T-helper 2 cell treated with Interferon-gamma antibody and Interleukin-4, amounts not matched to agents 5 μg/mL and 100 μg/mL, for 36 hours (primary cell): ENCODE results near the gene UGT2B15.
"Not testable (repeated sequence)": the region's sequence is repeated elsewhere in the genome, so short reads cannot be mapped to it uniquely, and the experiment has no call there.

Experiments used
- DNase-seq: peaks from one replicate; pipeline ENCODE4 v3.0.0; 2021; ENCODE audit warnings: low spot score
- H3K27ac Mint-ChIP-seq: one replicate; pipeline ENCODE4 v1.8.0; 2021; ENCODE audit warnings: mild to moderate bottlenecking, mixed read lengths
- H3K27me3 Mint-ChIP-seq: one replicate; pipeline ENCODE4 v1.8.0; 2021; ENCODE audit warnings: low read depth, mixed read lengths
- H3K36me3 Mint-ChIP-seq: one replicate; pipeline ENCODE4 v1.8.0; 2021; ENCODE audit warnings: low read depth, mixed read lengths
- H3K4me1 Mint-ChIP-seq: one replicate; pipeline ENCODE4 v1.8.0; 2021; ENCODE audit warnings: low read depth, mixed read lengths
- H3K4me3 Mint-ChIP-seq: one replicate; pipeline ENCODE4 v1.8.0; 2022; ENCODE audit warnings: mild to moderate bottlenecking, moderate library complexity, mixed read lengths
- H3K9me3 Mint-ChIP-seq: one replicate; pipeline ENCODE4 v1.8.0; 2021; ENCODE audit warnings: mixed read lengths

Gene UGT2B15

DNA sequence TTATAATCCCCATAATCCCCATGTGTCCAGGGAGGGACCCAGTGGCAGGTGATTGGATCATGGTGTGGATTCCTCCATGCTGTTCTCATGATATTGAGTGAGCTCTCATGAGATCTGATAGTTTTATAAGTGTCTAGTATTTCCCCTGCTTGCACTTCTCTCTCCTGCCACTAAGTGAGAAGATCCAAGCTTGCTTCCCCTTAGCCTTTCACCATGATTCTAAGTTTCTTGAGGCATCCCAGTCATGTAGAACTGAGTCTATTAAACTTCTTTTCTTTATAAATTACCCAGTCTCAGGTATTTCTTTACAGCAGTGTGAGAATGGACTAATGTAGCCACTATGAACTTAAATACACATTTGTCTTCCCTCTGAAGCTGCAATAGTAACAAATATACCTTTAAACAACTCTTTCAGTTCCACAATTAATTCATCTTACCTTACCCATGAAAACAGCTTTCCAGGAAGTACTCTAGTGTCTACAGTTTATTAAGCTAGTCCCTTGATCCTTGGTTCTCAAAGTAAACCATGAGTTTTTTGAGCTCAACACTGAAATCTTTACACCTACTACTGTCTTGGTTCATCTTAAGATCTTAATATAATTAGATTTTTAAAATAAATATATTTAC is 1.8 kb downstream of the UGT2B15 start:
- not testable (repeated sequence) for H3K36me3 Mint-ChIP-seq, H3K9me3 Mint-ChIP-seq, DNase-seq, H3K4me3 Mint-ChIP-seq, H3K27me3 Mint-ChIP-seq, H3K4me1 Mint-ChIP-seq, H3K27ac Mint-ChIP-seq

DNA sequence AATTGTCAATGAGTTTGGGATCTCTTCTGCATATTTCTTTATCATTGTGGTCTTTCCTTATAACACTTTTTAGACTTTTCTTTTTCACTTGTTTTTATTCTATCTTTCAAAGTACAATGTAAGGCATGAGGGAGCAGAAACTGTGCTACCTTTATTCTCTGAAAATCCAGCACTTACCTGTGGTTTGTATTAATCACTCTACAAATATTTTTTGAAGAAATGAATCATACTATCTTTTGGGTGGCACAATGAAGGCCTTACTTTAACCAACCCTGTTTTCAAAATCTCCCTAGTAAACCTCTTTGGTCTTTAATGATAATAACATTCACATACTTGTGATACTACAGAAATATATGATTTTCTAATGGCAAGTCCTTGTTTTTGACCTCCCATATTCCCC is 2.9 kb downstream of the UGT2B15 start:
- not testable (repeated sequence) for H3K4me1 Mint-ChIP-seq, H3K9me3 Mint-ChIP-seq

DNA sequence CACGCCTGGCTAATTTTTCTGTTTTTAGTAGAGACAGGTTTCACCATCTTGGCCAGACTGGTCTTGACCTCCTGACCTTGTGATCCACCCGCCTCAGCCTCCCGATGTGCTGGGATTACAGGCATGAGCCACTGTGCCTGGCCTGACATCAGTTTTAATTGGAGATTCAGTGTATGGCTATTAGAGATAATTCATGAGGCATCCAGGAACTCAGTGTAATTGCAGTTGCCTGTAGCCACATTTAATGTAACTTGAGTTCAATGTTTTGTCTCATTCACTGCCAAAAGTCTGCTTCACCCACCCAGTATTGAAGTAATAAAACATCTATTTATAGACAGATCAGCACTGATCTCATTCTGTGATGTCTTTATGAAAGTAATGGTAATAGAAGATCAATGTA is 5.7 kb downstream of the UGT2B15 start:
- H3K36me3 Mint-ChIP-seq, DNase-seq, H3K27me3 Mint-ChIP-seq, H3K4me3 Mint-ChIP-seq, H3K4me1 Mint-ChIP-seq, H3K27ac Mint-ChIP-seq, H3K9me3 Mint-ChIP-seq: not testable (repeated sequence)

More for the DNA sequence above, 2.9 kb downstream of the UGT2B15 start:
- H3K4me3 Mint-ChIP-seq, DNase-seq, H3K27me3 Mint-ChIP-seq, H3K36me3 Mint-ChIP-seq, H3K27ac Mint-ChIP-seq: not testable (repeated sequence)

DNA sequence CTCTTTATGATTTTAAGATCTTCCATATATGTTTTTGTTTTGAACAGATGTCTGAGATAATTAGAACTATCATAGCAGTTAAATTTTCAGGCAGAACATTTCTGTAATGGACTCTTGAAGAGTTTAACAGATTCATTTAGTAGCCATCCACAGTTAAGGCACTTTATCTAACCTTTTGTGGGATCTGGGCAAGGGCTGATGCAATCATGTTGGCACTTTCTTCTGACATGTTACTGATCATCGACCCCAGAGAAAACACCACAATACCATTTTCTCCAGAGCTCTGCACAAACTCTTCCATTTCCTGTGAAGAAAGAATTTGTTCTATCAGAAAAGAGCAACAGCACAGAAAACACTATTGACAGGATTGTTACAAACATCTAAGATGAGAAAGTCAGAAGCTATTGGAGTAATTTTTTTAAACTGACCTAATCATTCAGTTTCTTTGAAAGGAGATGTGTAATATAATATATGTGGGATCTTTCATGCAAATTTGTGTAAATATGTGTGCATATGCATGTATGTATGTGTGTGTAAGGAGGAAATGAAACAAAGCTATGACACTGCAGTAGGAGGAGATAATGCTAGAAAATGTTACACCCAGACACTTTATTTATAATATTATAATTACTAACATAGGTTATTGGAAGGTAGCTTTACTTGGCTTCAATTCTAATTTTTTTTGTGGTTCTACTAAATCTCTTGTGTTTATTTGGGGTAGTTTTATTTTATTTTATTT is 7.4 kb downstream of the UGT2B15 start:
- not testable (repeated sequence) for H3K36me3 Mint-ChIP-seq, H3K4me3 Mint-ChIP-seq, H3K4me1 Mint-ChIP-seq

DNA sequence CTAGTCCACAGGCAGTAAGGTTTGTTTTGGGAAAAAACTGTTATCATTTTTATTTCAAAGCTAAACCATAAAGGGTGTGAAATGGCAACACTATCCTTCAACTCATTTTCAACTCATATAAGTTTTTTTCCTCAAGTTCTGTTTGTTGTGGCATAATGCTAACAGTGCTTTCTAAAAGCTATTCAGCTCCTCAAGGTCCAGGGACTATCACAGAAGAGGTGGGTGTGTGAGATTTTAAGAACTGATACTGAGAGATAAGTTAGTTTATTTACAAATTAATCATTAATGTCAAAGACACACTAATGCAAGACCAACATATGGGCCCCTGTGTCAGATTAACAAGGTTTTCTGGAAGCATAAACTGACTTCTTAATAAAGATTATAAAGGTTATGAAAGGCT is 11.8 kb downstream of the UGT2B15 start:
- no peaks in the 10 kb centered on the region for H3K36me3 Mint-ChIP-seq
- H3K27ac Mint-ChIP-seq = no peak overlapping the region
- no peaks in the 10 kb centered on the region for H3K9me3 Mint-ChIP-seq
- no peaks in the 10 kb centered on the region for H3K27me3 Mint-ChIP-seq
- H3K4me3 Mint-ChIP-seq = no peak overlapping the region
- no peaks in the 10 kb centered on the region for H3K4me1 Mint-ChIP-seq
- no peak for DNase-seq

More for the DNA sequence above, 7.4 kb downstream of the UGT2B15 start:
- not testable (repeated sequence) for DNase-seq, H3K27ac Mint-ChIP-seq, H3K27me3 Mint-ChIP-seq, H3K9me3 Mint-ChIP-seq

DNA sequence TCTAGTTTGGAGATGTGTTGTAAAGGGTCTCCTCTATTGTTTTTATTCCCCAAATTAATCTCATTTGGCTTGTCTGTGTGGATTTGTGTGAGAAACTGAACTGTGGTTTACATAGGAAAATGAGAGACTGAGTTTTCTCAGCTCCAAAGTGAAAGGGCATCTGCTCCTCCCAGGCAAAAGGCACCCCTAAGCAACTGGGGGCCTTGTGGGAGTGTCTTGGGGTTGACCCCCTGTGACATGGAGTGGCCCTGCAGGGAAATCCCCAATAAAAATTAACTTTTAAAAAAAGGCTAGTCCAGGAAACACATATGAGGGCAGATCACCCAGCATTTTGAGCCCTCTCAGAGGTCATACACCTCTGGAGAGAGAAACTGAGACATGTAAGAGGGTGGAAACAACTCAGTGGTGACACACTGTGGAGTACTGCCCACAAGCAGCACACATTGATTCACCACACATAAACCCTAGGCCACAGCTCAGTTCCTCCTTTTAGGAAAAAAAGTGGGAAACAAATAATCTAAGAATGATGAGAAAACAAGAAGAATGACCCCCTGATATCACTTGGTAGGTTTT is 13.3 kb downstream of the UGT2B15 start:
- not testable (repeated sequence) for H3K4me3 Mint-ChIP-seq, DNase-seq, H3K36me3 Mint-ChIP-seq, H3K4me1 Mint-ChIP-seq, H3K27ac Mint-ChIP-seq, H3K27me3 Mint-ChIP-seq, H3K9me3 Mint-ChIP-seq

DNA sequence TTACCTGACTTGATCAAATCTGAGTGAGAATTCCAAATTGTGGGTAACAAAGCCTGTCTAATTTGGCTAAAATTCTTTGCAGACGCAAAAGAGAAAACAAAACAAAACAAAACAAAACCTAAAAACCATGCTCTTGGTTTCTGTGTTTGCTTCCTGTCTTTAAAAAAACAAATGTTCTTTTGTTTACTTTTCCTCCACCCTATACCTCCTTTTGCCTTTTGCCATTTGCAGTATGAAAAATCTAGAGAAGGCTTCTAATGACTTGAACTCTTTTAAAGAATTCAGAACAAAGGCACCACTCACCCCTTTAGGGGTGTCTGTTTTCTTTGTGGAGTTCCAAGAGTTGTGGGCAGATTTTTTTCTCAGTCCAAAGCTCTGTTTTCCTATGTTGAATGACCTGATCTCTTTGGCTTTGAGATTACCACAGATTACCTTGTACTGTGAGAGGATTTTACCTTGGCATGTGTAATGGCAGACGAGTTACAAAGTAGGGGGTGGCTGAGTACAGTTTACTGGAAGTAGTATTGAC is 13.9 kb downstream of the UGT2B15 start:
- H3K4me3 Mint-ChIP-seq, H3K4me1 Mint-ChIP-seq, DNase-seq, H3K9me3 Mint-ChIP-seq, H3K36me3 Mint-ChIP-seq, H3K27ac Mint-ChIP-seq, H3K27me3 Mint-ChIP-seq: not testable (repeated sequence)

DNA sequence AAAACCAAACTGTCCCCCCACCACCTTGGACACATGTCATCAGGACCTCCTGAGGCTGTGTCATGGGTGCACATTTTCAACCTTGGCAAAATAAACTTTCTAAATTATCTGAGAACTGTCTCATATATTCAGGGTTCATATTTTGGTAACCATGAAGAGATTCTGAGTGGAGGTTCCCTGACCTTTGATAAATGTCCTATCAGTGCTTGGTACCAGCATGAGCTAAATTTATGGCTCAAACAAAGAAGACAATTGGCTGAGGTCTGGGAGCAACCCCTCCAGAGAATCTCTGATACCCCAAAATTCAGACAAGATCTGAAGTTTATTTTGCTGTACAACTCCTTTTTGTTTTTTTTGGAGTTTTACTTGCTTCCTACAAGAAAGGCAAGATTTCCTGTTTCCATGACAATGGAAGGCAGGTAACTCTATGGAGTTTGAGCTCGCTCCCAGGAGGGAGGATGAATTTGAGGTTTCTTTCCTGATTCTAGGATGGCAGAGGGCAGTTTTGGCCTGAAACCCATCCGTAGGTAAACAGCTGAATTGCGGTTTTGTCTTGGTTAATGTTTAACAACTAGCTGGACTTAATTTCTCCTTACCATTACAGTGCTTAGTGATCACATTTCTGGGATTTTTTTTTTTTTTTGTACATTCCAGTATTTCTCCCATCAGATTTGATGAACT is 14.5 kb downstream of the UGT2B15 start:
- Mint-ChIP-seq H3K27ac (no peak overlapping the region), H3K4me3 (no peak overlapping the region), H3K36me3 (no peaks in the 10 kb centered on the region), H3K9me3 (no peaks in the 10 kb centered on the region), H3K4me1 (no peaks in the 10 kb centered on the region), H3K27me3 (no peaks in the 10 kb centered on the region)
- DNase-seq = no peak

DNA sequence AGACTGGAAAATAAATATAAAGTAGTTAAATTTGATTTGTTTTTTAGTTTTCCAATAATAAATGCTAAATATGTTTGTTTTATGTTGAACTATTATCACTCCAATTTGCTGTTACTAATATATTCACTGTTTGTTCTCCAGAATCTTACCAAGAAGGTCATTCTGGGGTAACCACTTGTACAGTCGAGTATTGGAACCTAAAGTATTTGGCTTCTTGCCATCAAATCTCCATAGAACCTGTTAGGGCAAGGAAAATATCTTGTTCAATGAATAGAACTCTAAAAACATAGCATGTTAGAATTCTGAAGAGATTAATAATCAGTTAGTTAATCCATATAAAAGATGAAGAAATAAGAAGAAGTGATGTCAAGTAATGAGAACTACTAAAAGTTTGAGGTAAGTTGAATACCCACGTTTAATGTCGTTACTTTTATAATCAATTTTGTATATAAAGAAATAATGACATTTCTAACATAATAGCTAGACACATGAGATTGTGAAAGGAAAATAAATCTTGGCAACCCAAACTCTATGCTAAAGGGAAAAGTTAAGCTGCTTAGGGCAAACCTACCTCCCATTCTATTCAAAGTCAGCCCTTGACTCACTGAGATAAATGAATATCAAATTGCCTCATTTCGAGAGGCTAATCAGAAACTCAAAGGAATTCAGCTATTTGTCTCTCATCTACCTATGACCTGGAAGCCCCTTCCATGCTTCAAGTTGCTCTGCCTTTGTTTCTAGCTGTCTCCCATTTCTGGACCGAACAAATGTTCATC is 15.3 kb downstream of the UGT2B15 start:
- no peak for DNase-seq
- Mint-ChIP-seq H3K4me3 (no peak overlapping the region), H3K27ac (no peak overlapping the region), H3K36me3 (no peaks in the 10 kb centered on the region), H3K9me3 (no peaks in the 10 kb centered on the region), H3K4me1 (no peaks in the 10 kb centered on the region), H3K27me3 (no peaks in the 10 kb centered on the region)

DNA sequence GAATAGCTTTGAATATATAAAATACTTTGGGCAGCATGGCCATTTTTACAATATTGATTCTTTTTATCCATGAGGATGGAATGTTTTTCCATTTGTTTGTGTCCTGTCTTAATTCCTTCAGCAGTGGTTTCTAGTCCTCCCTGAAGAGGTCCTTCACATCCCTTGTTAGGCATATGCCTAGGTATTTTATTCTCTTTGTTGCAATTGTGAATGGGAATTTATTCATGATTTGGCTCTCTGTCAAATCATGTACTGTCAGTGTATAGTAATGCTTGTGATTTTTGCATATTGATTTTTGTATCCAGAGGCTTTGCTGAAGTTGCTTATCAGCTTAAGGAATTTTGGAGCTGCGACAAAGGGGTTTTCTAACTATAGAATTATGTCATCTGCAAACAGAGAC is 18.5 kb downstream of the UGT2B15 start:
- H3K9me3 Mint-ChIP-seq = no peaks in the 10 kb centered on the region
- no peak for DNase-seq
- H3K4me1 Mint-ChIP-seq = no peaks in the 10 kb centered on the region
- no peak overlapping the region for H3K4me3 Mint-ChIP-seq
- H3K36me3 Mint-ChIP-seq = no peaks in the 10 kb centered on the region
- no peak overlapping the region for H3K27ac Mint-ChIP-seq
- H3K27me3 Mint-ChIP-seq = no peaks in the 10 kb centered on the region

DNA sequence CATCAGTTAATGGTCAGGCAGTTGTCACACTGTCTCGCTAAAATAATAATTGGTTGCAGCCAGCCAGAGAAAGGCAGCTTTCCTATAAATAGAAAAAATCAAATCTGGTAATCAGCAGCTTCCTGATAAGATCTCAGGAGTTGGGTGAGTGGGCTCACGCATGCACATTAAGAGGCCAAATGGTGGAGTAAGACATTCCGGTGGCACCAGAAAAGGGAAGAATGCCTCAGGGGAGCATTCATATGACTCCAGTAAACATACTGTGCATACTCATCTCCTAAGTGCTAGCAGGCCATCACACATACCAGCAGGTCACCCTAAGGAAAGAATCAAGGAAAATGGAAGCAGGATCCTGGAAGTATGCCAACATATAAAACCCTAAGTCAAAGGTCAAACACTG is 40.1 kb downstream of the UGT2B15 start:
- no peaks in the 10 kb centered on the region for H3K9me3 Mint-ChIP-seq
- no peaks in the 10 kb centered on the region for H3K36me3 Mint-ChIP-seq
- H3K27me3 Mint-ChIP-seq = no peaks in the 10 kb centered on the region
- no peak overlapping the region for H3K27ac Mint-ChIP-seq
- no peaks in the 10 kb centered on the region for H3K4me1 Mint-ChIP-seq
- DNase-seq = no peak
- no peak overlapping the region for H3K4me3 Mint-ChIP-seq

DNA sequence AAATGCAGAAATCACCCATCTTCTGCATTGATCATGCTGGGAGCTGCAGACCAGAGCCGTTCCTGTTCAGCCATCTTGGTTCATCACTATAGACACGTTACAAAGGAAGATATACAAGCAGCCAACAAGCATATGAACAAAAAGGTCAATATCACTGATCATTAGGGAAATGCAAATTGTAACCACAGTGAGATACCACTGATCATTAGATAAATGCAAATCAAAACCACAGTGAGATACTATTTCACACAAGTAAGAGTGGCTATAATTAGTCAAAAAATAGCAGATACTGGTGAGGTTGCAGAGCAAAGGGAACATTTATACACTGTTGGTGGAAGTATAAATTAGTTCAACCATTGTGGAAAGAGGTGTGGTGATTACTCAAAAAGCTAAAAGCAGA is 47.7 kb downstream of the UGT2B15 start:
- not testable (repeated sequence) for H3K4me3 Mint-ChIP-seq, DNase-seq, H3K36me3 Mint-ChIP-seq, H3K4me1 Mint-ChIP-seq, H3K9me3 Mint-ChIP-seq, H3K27ac Mint-ChIP-seq, H3K27me3 Mint-ChIP-seq

DNA sequence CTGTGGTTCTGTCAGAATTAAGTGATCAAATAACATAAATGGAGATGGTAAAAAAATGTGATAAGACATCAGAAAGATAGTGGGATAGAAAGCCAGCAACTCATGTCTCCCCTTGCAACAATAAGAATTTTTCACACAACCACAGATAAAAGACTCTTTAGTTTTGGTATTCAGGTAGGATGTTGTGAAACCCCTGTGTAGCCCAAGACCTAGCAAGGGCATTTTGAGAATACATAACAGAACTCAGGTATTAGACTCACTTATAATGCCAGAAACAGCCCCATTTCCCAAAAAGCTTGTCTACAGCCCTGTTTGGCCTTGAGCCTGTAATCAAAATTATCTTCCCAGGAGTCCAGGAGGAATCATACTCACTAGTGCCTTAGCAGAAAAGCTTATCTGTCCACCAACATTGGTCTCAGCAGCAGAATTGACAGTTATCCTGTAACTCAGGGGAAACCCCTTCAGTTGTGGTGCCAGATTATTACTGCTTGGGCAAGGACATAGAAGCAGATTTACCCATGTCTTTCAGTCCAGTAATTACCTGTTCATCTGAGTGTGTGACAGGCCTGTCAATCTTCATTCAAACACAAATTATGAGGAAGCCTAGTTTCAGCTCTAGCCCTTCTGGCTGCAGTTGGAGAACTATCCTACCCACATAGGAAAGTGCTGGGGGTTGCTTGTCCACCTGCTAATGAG is 53.3 kb downstream of the UGT2B15 start:
- no peaks in the 10 kb centered on the region for H3K36me3 Mint-ChIP-seq
- no peak for DNase-seq
- no peaks in the 10 kb centered on the region for H3K4me1 Mint-ChIP-seq
- H3K27ac Mint-ChIP-seq = no peak overlapping the region
- no peaks in the 10 kb centered on the region for H3K9me3 Mint-ChIP-seq
- no peaks in the 10 kb centered on the region for H3K27me3 Mint-ChIP-seq
- no peak overlapping the region for H3K4me3 Mint-ChIP-seq
